HG02973 (cell line): ENCODE results near the gene CHID1.

ENCODE experiments used
- ATAC-seq: cut with Tn5 transposase; IDR thresholded peaks from one replicate; pipeline ENCODE4 v1.9.1; 2021; ENCODE audit warnings: moderate library complexity; ENCODE audit not compliant: unreplicated experiment

Gene CHID1

DNA sequence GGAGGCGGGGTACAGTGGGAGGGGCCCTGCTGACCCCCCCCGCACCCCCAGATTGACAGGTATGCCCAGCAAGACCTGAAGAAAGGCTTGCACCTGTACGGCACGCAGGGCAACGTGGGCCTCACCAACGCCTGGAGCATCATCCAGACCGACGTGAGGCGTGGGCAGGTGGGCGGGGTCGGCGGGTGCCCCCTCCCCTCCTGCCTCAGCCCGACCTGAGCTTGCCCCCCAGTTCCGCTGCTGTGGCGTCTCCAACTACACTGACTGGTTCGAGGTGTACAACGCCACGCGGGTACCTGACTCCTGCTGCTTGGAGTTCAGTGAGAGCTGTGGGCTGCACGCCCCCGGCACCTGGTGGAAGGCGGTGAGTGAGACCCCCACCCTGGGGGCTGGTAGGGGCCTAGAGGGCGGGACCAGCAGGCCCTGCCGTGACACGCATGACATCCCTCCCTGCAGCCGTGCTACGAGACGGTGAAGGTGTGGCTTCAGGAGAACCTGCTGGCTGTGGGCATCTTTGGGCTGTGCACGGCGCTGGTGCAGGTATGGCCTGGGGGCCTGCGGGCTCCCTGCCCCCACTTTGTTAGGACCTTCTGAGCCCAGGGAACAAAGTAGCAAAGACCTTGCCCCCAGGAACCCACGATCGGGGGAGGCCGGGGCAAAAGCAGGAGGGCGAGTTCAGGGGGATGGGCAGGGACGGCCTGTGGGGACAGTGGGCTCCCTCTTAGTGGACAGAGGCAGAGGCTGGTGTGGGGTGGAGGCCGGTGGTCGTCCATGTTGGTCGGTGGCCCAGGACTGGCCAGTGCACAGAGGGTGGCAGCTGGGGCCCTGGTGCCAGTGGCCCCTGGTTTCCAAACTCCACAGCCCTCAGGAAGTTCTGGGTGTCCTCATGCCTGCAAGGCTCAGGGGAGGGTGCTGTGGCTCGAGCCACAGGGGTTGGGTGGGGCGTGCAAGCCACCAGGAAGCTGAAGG lies 44.9 kb downstream of the CHID1 start:
- ATAC-seq = no peak

DNA sequence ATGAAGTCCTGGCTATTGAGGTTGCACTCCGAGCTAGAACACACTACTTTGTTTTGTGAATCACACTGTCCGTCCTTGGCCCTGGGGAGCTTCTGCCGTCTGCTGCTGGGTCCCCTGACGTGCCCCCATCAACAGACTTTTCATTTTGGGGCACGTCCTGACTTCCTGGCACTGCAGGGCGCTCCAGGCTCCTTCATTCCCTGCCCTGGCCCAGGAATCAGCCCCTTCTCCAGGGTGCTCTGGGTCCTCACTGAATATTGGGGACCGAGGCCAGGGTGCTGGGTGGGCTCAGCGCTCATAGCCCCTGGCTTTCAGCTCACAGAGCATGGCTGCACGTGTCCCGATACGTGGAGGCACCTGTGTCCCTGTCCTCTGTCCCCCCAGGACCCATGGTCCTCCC lies 45.7 kb downstream of the CHID1 start:
- ATAC-seq = no peak

DNA sequence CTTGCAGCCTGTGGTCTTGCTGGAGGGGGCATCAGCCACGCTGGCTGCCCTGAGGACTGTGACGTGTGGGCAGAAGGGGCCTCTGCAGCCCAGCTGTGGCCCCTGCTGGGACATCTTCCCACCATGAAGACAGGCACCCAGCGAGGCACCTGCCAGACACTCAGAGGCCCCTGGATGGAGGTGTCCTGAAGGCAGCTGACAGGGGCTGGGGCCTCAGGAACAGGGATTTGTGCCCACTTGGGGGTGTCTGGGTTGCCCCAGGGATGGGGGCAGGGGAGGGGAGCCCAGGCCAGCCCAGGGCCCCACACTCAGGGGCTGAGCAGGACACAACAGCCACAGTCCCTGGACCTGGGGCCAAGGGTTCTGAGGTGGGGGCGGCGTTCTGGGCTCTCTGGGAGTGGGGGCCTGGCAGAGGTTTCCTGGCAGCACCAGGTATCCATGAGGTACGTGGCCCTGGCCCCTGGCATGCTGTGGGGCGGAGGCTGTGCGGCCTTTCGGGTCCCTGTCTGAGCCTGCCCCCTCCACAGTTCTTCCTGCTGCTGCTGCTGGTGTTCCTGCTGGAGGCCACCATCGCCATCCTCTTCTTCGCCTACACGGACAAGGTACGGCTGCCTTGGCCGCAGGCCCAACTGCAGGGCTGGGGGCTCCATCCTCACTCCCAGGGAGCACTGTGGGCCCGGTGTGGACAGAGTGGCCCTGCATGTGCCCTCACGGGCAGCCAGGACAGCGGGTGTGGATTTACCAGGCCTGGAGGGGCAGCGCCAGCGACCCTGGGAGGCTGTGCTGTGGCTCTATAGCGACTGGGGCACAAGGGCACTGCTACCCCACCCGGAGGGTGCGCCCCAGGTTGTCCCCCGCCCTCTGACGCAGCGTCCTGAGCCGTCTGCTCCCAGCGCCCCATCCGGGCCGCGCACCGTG lies 46.4 kb downstream of the CHID1 start:
- ATAC-seq = no peak

DNA sequence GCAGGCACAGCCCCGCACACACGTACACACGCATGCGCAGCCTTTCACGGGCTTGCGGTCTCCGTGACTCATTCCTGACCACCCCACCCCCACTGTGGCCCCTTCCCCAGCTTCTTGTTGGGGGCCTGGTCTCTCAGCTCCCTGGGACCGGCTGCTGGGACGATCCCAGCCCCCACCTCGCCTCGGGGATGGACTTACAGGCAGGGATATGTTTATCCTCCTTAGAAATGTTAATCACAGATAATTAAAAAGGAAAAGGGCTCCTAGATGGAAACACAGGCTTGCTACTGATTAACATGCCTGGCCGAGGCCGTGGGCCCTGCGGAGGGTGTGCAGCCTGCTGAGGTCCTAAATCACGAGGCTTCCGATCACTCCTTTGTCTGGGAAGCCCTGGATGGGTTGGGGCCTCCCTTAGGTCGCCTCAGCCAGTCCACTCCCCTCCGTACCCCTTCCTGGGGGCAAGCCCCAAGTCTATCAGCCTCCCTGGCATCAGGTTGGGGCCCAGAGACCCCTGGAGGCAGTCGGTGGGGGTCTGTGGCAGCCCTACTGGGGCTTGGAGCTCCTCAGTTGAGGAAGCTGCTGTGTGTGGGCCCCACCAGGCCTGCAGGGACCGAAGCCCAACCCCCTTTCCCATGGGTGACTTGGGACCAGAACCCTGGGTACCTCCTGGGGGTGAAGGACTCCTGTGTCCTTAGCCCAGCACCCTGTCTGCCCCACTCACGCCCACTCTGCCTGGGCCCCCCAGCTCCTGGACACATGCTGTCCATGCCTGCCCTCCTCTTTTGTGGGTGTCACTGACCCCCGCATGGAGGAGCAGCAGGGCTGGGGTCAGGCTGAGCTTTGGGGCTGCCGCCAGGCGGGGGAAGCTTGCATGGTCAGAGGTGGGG lies 47.3 kb downstream of the CHID1 start:
- no peak for ATAC-seq

GRCh38 chr11:862696-863022 lies 48.0 kb downstream of the CHID1 start:
- no peak for ATAC-seq

DNA sequence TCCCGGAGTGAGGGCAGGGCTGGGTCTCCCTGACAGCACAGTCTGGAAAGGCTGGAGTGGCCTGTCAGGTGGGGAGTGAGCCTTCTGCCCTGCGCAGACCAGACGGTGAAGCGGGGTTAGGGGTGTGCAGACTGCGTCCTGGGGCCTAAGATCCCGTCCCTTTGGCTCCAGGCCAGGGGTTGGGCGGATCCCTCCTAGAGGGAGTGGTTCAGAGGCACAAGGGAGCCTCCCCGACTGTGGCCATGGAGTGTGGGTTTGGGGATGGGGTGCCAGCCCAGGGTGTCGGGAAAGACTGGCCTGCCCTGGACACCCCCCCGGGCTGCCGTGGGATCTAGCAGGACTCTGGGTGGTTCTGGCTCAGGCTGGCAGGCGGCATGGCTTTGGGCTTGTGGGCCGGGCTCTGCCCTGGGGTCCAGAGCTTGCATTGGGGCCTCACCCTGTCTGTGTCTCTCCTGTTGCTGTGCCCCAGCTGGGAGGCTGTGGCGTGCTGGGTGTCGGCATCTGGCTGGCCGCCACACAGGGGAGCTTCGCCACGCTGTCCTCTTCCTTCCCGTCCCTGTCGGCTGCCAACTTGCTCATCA lies 48.4 kb downstream of the CHID1 start:
- ATAC-seq = no peak

- no peak for ATAC-seq
Measured at GRCh38 chr11:861105-861479, 49.5 kb downstream of the CHID1 start.

GRCh38 chr11:860234-861104 lies 50.1 kb downstream of the CHID1 start:
- ATAC-seq = no peak

DNA sequence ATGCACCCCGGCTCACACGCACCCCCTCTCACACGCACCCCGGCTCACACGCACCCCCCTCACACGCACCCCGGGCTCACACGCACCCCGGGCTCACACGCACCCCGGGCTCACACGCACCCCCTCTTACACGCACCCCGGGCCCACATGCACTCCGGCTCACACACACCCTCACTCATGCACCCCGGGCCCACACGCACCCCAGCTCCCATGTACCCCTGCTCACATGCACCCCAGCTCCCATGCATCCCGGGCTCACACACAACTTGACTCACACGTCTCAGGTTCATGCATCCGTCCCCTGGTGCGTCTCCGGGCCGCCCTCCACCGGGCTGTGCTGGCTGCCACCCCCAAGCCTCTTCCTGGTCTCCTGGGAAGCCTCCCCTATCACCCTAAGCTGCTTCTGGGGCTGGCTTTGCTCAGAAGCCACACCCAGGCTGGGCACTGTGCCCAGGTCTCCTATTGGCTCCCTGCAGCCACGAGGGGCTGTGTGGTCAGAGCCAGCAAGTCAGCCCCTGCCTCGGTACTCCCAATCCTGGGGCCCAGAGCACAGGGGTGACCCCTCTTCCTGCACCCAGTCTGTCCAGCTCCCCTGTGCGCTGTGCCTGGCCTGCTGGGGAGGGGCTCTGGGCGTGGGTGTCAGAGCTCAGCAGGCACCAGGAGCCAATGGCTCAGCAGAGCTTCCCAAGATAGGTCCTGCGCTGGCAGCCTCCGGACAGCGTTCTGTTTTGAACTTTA lies 51.0 kb downstream of the CHID1 start:
- no peak for ATAC-seq

- no peak for ATAC-seq
Measured at GRCh38 chr11:858762-859339, 51.8 kb downstream of the CHID1 start.

DNA sequence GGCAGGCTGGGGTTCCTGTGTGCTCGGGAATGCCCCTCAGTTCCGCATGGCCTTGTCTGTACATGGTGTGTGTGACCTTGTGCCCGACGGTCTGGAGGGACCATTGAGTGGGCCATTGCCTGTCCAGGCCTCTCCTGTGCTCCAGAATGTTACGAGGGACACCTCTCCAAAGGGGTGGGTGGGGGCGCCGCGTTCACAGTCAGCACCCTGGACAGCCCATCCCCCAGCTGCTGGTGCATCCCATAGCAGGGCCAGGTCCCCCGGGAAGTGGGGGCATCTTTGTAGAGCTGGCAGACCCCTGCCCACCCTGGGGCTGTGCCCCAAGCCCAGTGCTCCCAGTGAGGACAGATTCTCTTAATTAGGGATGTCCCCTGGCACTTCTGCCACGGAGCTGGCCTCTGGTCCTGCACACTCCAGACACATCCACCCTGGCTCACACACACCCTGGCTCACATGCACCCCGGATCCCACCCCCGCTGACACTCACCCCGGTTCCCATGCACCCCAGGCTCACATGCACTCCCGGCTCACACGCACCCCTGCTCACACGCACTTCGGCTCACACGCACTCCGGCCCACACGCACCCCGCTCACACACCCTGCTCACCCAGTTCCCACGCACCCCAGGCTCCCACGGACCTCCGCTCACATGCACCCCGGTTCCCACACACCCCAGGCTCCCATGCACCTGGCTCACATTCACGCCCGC lies 52.4 kb downstream of the CHID1 start:
- ATAC-seq = no peak

- no peak for ATAC-seq
Measured at GRCh38 chr11:856397-856796, 54.2 kb downstream of the CHID1 start.

DNA sequence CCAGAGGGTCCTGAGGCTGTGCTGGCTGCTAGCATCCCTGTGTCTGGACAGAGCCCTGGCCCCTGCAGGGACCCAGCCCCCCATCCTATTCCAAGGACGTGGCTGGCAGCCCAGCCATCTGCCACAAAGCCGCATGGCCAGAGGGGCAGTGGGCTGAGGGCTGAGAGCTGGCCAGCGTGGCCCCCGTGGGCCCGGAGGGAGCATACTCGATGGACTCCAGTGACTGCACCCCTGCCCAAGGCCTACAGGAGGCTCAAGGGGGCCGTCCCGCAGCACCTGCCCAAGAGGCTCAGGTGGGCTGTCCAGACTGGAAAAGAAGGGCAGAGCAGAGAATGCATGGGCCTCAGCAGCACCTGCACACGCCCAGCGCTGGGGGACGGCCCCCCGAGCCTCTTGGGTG lies 54.8 kb downstream of the CHID1 start:
- no peak for ATAC-seq

- ATAC-seq = no peak
Measured at GRCh38 chr11:855330-855674, 55.3 kb downstream of the CHID1 start.

GRCh38 chr11:854601-855329 lies 55.8 kb downstream of the CHID1 start:
- no peak for ATAC-seq

- no peak for ATAC-seq
Measured at GRCh38 chr11:853682-854448, 56.7 kb downstream of the CHID1 start.

DNA sequence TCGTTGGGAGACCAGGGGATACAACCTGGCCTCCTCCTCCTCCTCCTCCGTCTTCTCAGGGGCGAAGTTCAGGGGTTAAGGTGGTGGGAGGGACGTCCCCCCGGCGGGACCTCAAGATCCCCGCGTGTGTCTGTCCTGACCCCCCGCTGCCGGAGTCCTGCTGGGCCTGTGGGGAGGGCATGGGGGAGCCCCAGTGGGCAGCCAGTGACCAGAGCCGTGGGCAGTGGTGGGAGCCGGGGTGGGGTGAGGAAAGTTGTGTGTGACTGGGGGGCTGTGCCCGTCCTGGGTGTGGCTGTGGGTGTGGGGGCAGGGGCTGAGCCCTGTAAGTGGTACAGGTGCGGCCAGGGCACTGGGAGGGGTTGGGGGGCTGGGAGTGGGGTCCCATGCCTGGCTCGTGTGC lies 57.8 kb downstream of the CHID1 start:
- no peak for ATAC-seq
